ENCODE measurements around the gene SPATA31C2.

- TF ChIP-seq CTCF (conservative IDR thresholded peaks at IDR 0.05) (no peak), EZH2 (IDR thresholded peaks at IDR 0.05; ENCODE audit: low read depth) (no peak)
These were observed 40.4 kb upstream of the SPATA31C2 start for GRCh38 chr9:88178641-88179040.
